SK-N-SH (cell line): ENCODE results near the gene MRPS5. TPM values are rescaled to one million over a fixed set of nuclear protein-coding genes. Genes with fewer than 3 reads are reported as not detected.

ENCODE experiments used
- CTCF ChIA-PET: fragments of 300-600, 350-600 bp; formaldehyde crosslinking; extraction: SDS; loops from one replicate; lab custom pipeline; 2021; lab: Yijun Ruan, JAX
- POLR2A ChIA-PET: fragments of 350-600 bp; sonication (Branson Sonifier 250); formaldehyde crosslinking; extraction: SDS; loops from one replicate; lab custom pipeline; 2020; ENCODE audit warnings: antibody characterized with exemption, inconsistent platforms; lab: Yijun Ruan, JAX
- DNase-seq: peaks from one replicate; pipeline ENCODE4 v3.0.0; 2012
- H2AFZ ChIP-seq: fragments of 200-600 bp; sonication (generic); 2 replicates; pipeline ENCODE4 v1.8.1; 2016; ENCODE audit warnings: antibody characterized with exemption, mild to moderate bottlenecking, low read depth
- H3F3A ChIP-seq: fragments of 200-600 bp; sonication (generic); replicated peaks from 2 replicates; pipeline ENCODE3; 2016; ENCODE audit warnings: antibody characterized with exemption, mild to moderate bottlenecking; ENCODE audit not compliant: insufficient read depth
- H3K27ac ChIP-seq, 2 experiments: fragments of 200-500 bp in 1 of 2; fragments of 200-600 bp in 1 of 2; sonication (Bioruptor generic) in 1 of 2; sonication (generic), shearing (Covaris generic) in 1 of 2; 2 replicates each; pipeline versions ENCODE4 v1.5.1 to v1.6.1; 2014 to 2016; ENCODE audit warnings: low read depth in 2 of 2, inconsistent platforms in 1 of 2, low read length in 1 of 2, mild to moderate bottlenecking in 1 of 2, mixed read lengths in 1 of 2
- H3K27me3 ChIP-seq: fragments of 200-600 bp; sonication (generic), shearing (Covaris generic); 2 replicates; pipeline ENCODE4 v1.6.1; 2016; ENCODE audit warnings: mixed run types; ENCODE audit not compliant: insufficient read depth
- H3K36me3 ChIP-seq, 2 experiments: fragments of 200-500 bp in 1 of 2; fragments of 200-600 bp in 1 of 2; sonication (Bioruptor generic) in 1 of 2; sonication (generic) in 1 of 2; replicated peaks in 1 of 2; 2 replicates each; pipeline versions ENCODE3 to v1.5.1; 2014 to 2016; ENCODE audit warnings: low read length in 1 of 2, mild to moderate bottlenecking in 1 of 2; ENCODE audit not compliant: insufficient read depth in 2 of 2, control insufficient read depth in 1 of 2
- H3K4me1 ChIP-seq, 2 experiments: fragments of 200-500 bp in 1 of 2; fragments of 200-600 bp in 1 of 2; sonication (Bioruptor generic) in 1 of 2; sonication (generic), shearing (Covaris generic) in 1 of 2; 2 replicates each; pipeline versions ENCODE4 v1.5.1 to v1.6.1; 2014 to 2016; ENCODE audit warnings: low read depth in 1 of 2, low read length in 1 of 2, mixed run types in 1 of 2; ENCODE audit not compliant: insufficient read depth in 2 of 2, control insufficient read depth in 1 of 2
- H3K4me2 ChIP-seq: fragments of 200-600 bp; sonication (generic), shearing (Covaris generic); 2 replicates; pipeline ENCODE4 v1.6.1; 2017; ENCODE audit warnings: mixed run types
- H3K4me3 ChIP-seq, 2 experiments: fragments of 200-500 bp in 1 of 2; fragments of 200-600 bp in 1 of 2; sonication (Bioruptor generic) in 1 of 2; sonication (generic), shearing (Covaris generic) in 1 of 2; 2 replicates each; pipeline versions ENCODE4 v1.5.1 to v1.8.1; 2014 to 2016; ENCODE audit warnings: low read depth in 2 of 2, inconsistent platforms in 1 of 2, low read length in 1 of 2, mild to moderate bottlenecking in 1 of 2, mixed read lengths in 1 of 2, moderate library complexity in 1 of 2
- H3K79me2 ChIP-seq: fragments of 200-600 bp; sonication (generic); 2 replicates; pipeline ENCODE4 v1.8.1; 2017; ENCODE audit warnings: mild to moderate bottlenecking; ENCODE audit not compliant: insufficient read depth
- H3K9ac ChIP-seq: fragments of 200-600 bp; sonication (generic); 2 replicates; pipeline ENCODE4 v1.6.1; 2017; ENCODE audit warnings: mixed run types
- H3K9me2 ChIP-seq: fragments of 200-600 bp; sonication (generic); 2 replicates; pipeline ENCODE4 v1.6.1; 2017; ENCODE audit warnings: mixed run types
- H3K9me3 ChIP-seq: fragments of 200-600 bp; sonication (generic); 2 replicates; pipeline ENCODE4 v1.6.1; 2017; ENCODE audit warnings: mixed run types, mild to moderate bottlenecking, moderate library complexity
- H4K20me1 ChIP-seq: fragments of 200-600 bp; sonication (generic); 2 replicates; pipeline ENCODE4 v1.6.1; 2017; ENCODE audit warnings: mild to moderate bottlenecking, mixed run types; ENCODE audit not compliant: insufficient read depth
- EP300 ChIP-seq, 2 experiments: IDR thresholded peaks; 2 replicates each; pipeline versions ENCODE4 v1.4.0 to v1.6.1; 2012; ENCODE audit warnings: borderline replicate concordance in 1 of 2, low read depth in 1 of 2, low read length in 1 of 2
- IRF3 ChIP-seq: fragments of 150-350 bp; IDR thresholded peaks from 2 replicates; pipeline ENCODE4 v1.6.1; 2016; ENCODE audit warnings: mild to moderate bottlenecking, low read depth, low read length
- POLR2AphosphoS5 ChIP-seq: IDR thresholded peaks from 2 replicates; pipeline ENCODE4 v1.6.1; 2012; ENCODE audit warnings: low read depth, low read length
- RAD21 ChIP-seq: IDR thresholded peaks from 2 replicates; pipeline ENCODE4 v1.6.1; 2012; ENCODE audit warnings: mild to moderate bottlenecking, low read length
- RCOR1 ChIP-seq: fragments of 150-350 bp; IDR thresholded peaks from 2 replicates; pipeline ENCODE4 v1.6.1; 2017; ENCODE audit warnings: antibody characterized with exemption, low read length
- REST ChIP-seq: IDR thresholded peaks from 2 replicates; pipeline ENCODE4 v1.6.1; 2012; ENCODE audit warnings: mild to moderate bottlenecking, low read depth, low read length, moderate library complexity
- SIN3A ChIP-seq: IDR thresholded peaks from 2 replicates; pipeline ENCODE4 v1.6.1; 2012; ENCODE audit warnings: low read depth, mild to moderate bottlenecking, low read length, moderate library complexity, borderline replicate concordance
- USF1 ChIP-seq: IDR thresholded peaks from 2 replicates; pipeline ENCODE4 v1.4.0; 2012; ENCODE audit warnings: low read depth, borderline replicate concordance
- WGBS: methylation state at CpG from one replicate; pipeline ENCODE4 v1.1.6; 2017; ENCODE audit warnings: low lambda C conversion rate; 5-methylcytosine and 5-hydroxymethylcytosine counted together
- polyA plus RNA-seq, 3 experiments: library from polyadenylated mRNA; depleted of rRNA; stranded (reverse); fragments of >200 nt; gene quantifications; 2 replicates each; pipeline ENCODE4 v1.2.3, GENCODE V29; 2012

MRPS5 gene
- polyA plus RNA-seq, 1 of the 3 experiments (the other 2 are of a cell fraction) = 32.8 TPM

- TF ChIP-seq REST = no peak
- no peak for TF ChIP-seq RAD21
- TF ChIP-seq RCOR1 = no peak
- peak; percentile 95 for TF ChIP-seq POLR2AphosphoS5
- 0 out of 4 replicates have a peak, but pooled peaks of 1 of the 2 experiments have one; percentile 26 for TF ChIP-seq EP300 (IDR thresholded peaks at IDR 0.05; ENCODE audit: borderline replicate concordance in 1 of 2, low read depth in 1 of 2, low read length in 1 of 2)
- no peak for TF ChIP-seq IRF3
- TF ChIP-seq, all 33 proteins: peak for 11
Measured at GRCh38 chr2:95121407-95122196, at the start of gene MRPS5 (continued).

GRCh38 chr2:95166065-95166763, 44.6 kb upstream of the MRPS5 start:
- no peaks in the 10 kb centered on the region for H4K20me1 ChIP-seq
- H3K9me3 ChIP-seq = no peaks in the 10 kb centered on the region
- TF ChIP-seq RCOR1 (no peak), USF1 (no peak), SIN3A (no peak), POLR2AphosphoS5 (no peak)
- peaks cover 2% of the 10 kb centered on the region for H3F3A ChIP-seq
- H3K4me3 ChIP-seq = peak overlapping the region; percentile 88 to 89
- 3% methylated on average over 16 of the region's 16 CpGs for WGBS
- peak overlapping the region; percentile 95 for H3K4me2 ChIP-seq
- peak overlapping the region; percentile 85 for H2AFZ ChIP-seq
- POLR2A ChIA-PET = interaction anchor here (1.1 to 2.5 kb wide), 2 partner anchors 45 to 236 kb away, joined by 3 to 23 read pairs; partner anchors contain the start of genes FAHD2A and MRPS5
- H3K9ac ChIP-seq = peak overlapping the region; percentile 79
- peaks cover 32% of the 10 kb centered on the region for H3K79me2 ChIP-seq
- peaks cover 0 to 15% of the 10 kb centered on the region in 2 experiments; a peak in 2 of 4 replicates for H3K4me1 ChIP-seq
- peaks cover 0 to 4% of the 10 kb centered on the region in 2 experiments for H3K36me3 ChIP-seq
- H3K9me2 ChIP-seq = no peaks in the 10 kb centered on the region
- H3K27me3 ChIP-seq = no peaks in the 10 kb centered on the region
- no peak for DNase-seq
- CTCF ChIA-PET = interaction anchor here (2.8 kb wide), 1 partner anchor 90 kb away, joined by 11 read pairs; no protein-coding TSS in a partner anchor
- peak overlapping the region in 1 of 2 experiments; percentile 96; a peak in 2 of 4 replicates for H3K27ac ChIP-seq
